SU-DHL-6 (cell line): ENCODE results near the gene CDH16.

Experiments
- CTCF ChIP-seq: fragments of 200-600 bp; sonication (generic); IDR thresholded peaks from one replicate; pipeline ENCODE4 v1.5.1; 2017; ENCODE audit warnings: antibody characterized with exemption, mild to moderate bottlenecking, low read length, moderate library complexity; ENCODE audit not compliant: insufficient read depth, poor library complexity, severe bottlenecking
- EZH2phosphoT487 ChIP-seq: fragments of 200-600 bp; sonication (generic), shearing (Covaris generic); conservative IDR thresholded peaks from 2 replicates; pipeline ENCODE4 v1.6.1; 2018; ENCODE audit warnings: mild to moderate bottlenecking, antibody characterized with exemption, low read length, moderate library complexity, mixed read lengths

DNA sequence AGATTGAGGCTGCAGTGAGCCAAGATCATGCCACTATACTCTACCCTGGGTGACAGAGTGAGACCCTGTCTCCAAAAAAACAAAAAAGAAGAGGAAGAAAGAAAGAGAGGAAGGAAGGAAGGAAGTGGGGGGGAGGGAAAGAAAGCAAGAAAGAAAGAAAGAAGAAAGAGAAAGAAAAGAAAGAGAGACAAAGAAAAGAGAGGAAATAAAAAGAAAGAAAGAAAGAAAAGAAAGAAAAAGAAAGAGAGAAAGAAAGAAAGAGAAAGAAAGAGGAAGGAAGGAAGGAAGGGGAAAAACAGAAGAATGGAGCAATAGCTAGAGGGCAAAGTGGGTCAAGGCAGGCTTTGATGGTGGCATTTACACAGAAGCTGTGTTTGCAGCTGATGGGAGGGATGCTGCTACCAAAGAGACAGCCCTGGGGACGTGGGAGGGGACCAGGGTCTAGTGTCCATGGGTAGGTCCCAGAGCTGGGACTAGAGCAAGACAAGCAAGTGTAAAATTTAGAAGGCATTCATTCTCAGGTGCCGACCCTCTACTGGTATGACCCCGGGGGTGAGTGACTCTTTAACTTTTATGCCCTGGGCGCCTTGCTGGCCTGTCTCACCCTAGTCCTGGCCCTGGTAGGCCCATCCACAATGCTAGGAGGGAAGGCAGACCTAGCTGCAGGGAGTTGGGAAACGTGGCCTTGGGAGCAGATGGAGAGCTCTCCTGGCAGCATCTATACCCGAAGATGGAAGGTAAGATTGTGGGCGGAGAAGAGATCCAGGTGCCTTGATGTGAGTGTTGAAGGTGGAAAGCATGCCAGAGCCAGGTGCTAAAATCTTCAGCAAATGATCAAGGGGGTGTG, 40.4 kb upstream of the CDH16 start:
- TF ChIP-seq CTCF (no peak), EZH2phosphoT487 (no peak)
